ENCODE measurements around the gene PDE7B. TPM values are rescaled to one million over a fixed set of nuclear protein-coding genes. Genes with fewer than 3 reads are reported as not detected.

Gene PDE7B
- total RNA-seq, 3 donors from 2014 or later (not counting 1 experiment from before 2014, with no cell fraction given), result 0.14 to 0.18 TPM; not detected in 1

DNA sequence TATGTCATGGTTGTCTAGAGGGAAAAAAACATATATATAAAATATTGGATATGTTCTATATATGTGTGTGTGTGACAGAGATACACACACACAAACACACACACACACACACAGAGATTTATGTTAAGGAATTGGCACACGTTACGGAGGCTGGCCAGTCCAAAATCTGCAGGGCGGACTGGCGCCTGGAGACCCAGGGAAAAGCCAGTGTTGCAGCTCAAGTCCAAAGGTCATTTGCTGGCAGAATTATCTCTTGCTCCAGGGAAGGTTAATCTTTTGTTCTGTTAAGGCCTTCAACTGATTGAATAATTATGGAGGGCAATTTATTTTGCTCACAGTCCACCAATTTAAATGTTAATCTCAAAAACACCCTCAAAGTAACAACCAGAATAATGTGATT lies 37.5 kb upstream of the PDE7B start:
- no peaks in the 10 kb centered on the region for H3K27me3 ChIP-seq (ENCODE audit: control insufficient read depth, insufficient read depth, low read length)
- H3K36me3 ChIP-seq (ENCODE audit: control insufficient read depth, insufficient read depth, low read length), result no peaks in the 10 kb centered on the region
- no peaks in the 10 kb centered on the region for H3K9me3 ChIP-seq (ENCODE audit: control insufficient read depth, insufficient read depth, low read length)
- H3K27me3 Mint-ChIP-seq (ENCODE audit: low read depth in 2 of 2), result no peaks in the 10 kb centered on the region
- no peak overlapping the region for H3K27ac Mint-ChIP-seq
- DNase-seq (no peak), ATAC-seq (no peak)
- TF ChIP-seq, protein P1, sequence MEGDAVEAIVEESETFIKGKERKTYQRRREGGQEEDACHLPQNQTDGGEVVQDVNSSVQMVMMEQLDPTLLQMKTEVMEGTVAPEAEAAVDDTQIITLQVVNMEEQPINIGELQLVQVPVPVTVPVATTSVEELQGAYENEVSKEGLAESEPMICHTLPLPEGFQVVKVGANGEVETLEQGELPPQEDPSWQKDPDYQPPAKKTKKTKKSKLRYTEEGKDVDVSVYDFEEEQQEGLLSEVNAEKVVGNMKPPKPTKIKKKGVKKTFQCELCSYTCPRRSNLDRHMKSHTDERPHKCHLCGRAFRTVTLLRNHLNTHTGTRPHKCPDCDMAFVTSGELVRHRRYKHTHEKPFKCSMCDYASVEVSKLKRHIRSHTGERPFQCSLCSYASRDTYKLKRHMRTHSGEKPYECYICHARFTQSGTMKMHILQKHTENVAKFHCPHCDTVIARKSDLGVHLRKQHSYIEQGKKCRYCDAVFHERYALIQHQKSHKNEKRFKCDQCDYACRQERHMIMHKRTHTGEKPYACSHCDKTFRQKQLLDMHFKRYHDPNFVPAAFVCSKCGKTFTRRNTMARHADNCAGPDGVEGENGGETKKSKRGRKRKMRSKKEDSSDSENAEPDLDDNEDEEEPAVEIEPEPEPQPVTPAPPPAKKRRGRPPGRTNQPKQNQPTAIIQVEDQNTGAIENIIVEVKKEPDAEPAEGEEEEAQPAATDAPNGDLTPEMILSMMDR (IDR thresholded peaks at IDR 0.05), result no peak
- intact Hi-C loops (cut with micrococcal nuclease), result no loop called here
- no peaks in the 10 kb centered on the region for H3K36me3 Mint-ChIP-seq
- H3K4me3 ChIP-seq (ENCODE audit: low read length), result no peak overlapping the region
- no peaks in the 10 kb centered on the region for H3K4me1 Mint-ChIP-seq
- H3K4me3 Mint-ChIP-seq, result no peak overlapping the region
- WGBS (ENCODE audit: insufficient coverage), result 97% methylated on average over 4 of the region's 4 CpGs
- no peaks in the 10 kb centered on the region for H3K4me1 ChIP-seq (ENCODE audit: control insufficient read depth, insufficient read depth, low read length)
- H3K27ac ChIP-seq (ENCODE audit: low read length), result no peak overlapping the region
- H3K9me3 Mint-ChIP-seq, result no peaks in the 10 kb centered on the region

DNA sequence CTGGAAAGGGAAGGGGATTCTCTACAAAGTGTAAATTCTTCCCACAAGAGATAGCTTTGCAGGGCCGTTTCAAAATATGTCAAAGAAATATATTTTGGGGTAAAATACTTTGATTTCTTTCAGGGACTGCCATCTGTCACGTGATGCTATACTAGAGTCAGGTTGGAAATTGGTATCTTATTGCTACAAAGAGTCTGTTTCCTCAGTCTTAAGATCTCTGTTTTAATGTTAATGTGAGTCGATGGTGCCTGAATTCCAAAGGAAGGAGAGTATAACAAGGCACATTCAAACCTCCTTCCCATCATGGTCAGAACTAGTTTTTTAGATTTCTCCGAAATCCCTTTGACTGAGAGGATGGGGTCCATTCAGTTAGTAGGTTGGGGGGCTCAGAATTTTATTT lies 36.3 kb upstream of the PDE7B start:
- TF ChIP-seq, protein P1 (IDR thresholded peaks at IDR 0.05), result no peak
- no peak for DNase-seq

GRCh38 chr6:135817035-135817434 lies 34.5 kb upstream of the PDE7B start:
- Mint-ChIP-seq H3K27ac (no peak overlapping the region), H3K27me3 (ENCODE audit: low read depth in 2 of 2) (no peaks in the 10 kb centered on the region), H3K36me3 (no peaks in the 10 kb centered on the region), H3K9me3 (no peaks in the 10 kb centered on the region), H3K4me1 (no peaks in the 10 kb centered on the region), H3K4me3 (no peak overlapping the region)
- intact Hi-C loops (cut with micrococcal nuclease), result no loop called here
- TF ChIP-seq, protein P1 (IDR thresholded peaks at IDR 0.05), result no peak
- ATAC-seq, result no peak
- H3K36me3 ChIP-seq (ENCODE audit: control insufficient read depth, insufficient read depth, low read length), result no peaks in the 10 kb centered on the region
- no peaks in the 10 kb centered on the region for H3K9me3 ChIP-seq (ENCODE audit: control insufficient read depth, insufficient read depth, low read length)
- no peaks in the 10 kb centered on the region for H3K27me3 ChIP-seq (ENCODE audit: control insufficient read depth, insufficient read depth, low read length)
- no peak overlapping the region for H3K4me3 ChIP-seq (ENCODE audit: low read length)
- H3K27ac ChIP-seq (ENCODE audit: low read length), result no peak overlapping the region
- no peak for DNase-seq
- 96% methylated on average over 2 of the region's 2 CpGs for WGBS (ENCODE audit: insufficient coverage)
- H3K4me1 ChIP-seq (ENCODE audit: control insufficient read depth, insufficient read depth, low read length), result no peaks in the 10 kb centered on the region

More for the DNA sequence above, 36.3 kb upstream of the PDE7B start:
- Mint-ChIP-seq H3K27me3 (ENCODE audit: low read depth in 2 of 2) (no peaks in the 10 kb centered on the region), H3K36me3 (no peaks in the 10 kb centered on the region), H3K4me3 (no peak overlapping the region), H3K4me1 (no peaks in the 10 kb centered on the region), H3K27ac (no peak overlapping the region), H3K9me3 (no peaks in the 10 kb centered on the region)
- no peaks in the 10 kb centered on the region for H3K9me3 ChIP-seq (ENCODE audit: control insufficient read depth, insufficient read depth, low read length)
- no peak overlapping the region for H3K27ac ChIP-seq (ENCODE audit: low read length)
- no peaks in the 10 kb centered on the region for H3K36me3 ChIP-seq (ENCODE audit: control insufficient read depth, insufficient read depth, low read length)
- no peaks in the 10 kb centered on the region for H3K4me1 ChIP-seq (ENCODE audit: control insufficient read depth, insufficient read depth, low read length)
- intact Hi-C loops (cut with micrococcal nuclease), result no loop called here
- H3K27me3 ChIP-seq (ENCODE audit: control insufficient read depth, insufficient read depth, low read length), result no peaks in the 10 kb centered on the region
- no peak overlapping the region for H3K4me3 ChIP-seq (ENCODE audit: low read length)
- 66% methylated on average over 2 of the region's 4 CpGs for WGBS (ENCODE audit: insufficient coverage)
- ATAC-seq, result no peak

DNA sequence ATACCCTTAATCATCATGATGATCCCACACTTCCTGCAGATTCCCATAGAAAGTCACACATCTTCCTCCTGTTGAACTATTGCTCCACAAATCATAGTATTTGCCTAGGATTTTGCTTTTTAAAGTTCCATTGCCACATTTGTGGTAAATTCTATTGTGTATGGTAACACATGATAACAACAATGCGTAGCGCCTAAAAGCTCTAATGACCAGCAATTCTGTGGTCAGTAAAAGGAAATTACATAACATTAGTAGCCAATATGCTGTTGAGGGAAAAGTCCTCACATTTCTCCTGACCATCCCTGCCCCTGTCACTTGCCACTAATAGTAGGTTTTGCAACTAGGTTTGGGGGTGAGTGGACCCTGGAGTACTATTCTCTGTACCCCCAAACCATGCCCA lies 31.8 kb upstream of the PDE7B start:
- DNase-seq, result no peak
- H3K9me3 Mint-ChIP-seq, result no peaks in the 10 kb centered on the region
- TF ChIP-seq, protein P1 (IDR thresholded peaks at IDR 0.05), result no peak
- no peak overlapping the region for H3K4me3 ChIP-seq (ENCODE audit: low read length)
- no peaks in the 10 kb centered on the region for H3K9me3 ChIP-seq (ENCODE audit: control insufficient read depth, insufficient read depth, low read length)
- H3K27ac ChIP-seq (ENCODE audit: low read length), result no peak overlapping the region
- no peaks in the 10 kb centered on the region for H3K4me1 ChIP-seq (ENCODE audit: control insufficient read depth, insufficient read depth, low read length)
- no peak for ATAC-seq
- intact Hi-C loops (cut with micrococcal nuclease), result no loop called here
- H3K36me3 Mint-ChIP-seq, result no peaks in the 10 kb centered on the region
- no peaks in the 10 kb centered on the region for H3K27me3 ChIP-seq (ENCODE audit: control insufficient read depth, insufficient read depth, low read length)
- 50% methylated on average over 2 of the region's 2 CpGs for WGBS (ENCODE audit: insufficient coverage)
- H3K27ac Mint-ChIP-seq, result no peak overlapping the region
- no peaks in the 10 kb centered on the region for H3K4me1 Mint-ChIP-seq
- no peak overlapping the region for H3K4me3 Mint-ChIP-seq
- H3K36me3 ChIP-seq (ENCODE audit: control insufficient read depth, insufficient read depth, low read length), result no peaks in the 10 kb centered on the region
- H3K27me3 Mint-ChIP-seq (ENCODE audit: low read depth in 2 of 2), result no peaks in the 10 kb centered on the region

All from natural killer cell (primary cell).